ENCODE data around the gene CYP4F12. TPM values are rescaled to one million over a fixed set of nuclear protein-coding genes. Genes with fewer than 3 reads are reported as not detected.

The CYP4F12 gene
- total RNA-seq, 1 experiment from 2014 or later: not detected

- no peak overlapping the region for H3K4me3 ChIP-seq (ENCODE audit: low read length)
- H3K36me3 ChIP-seq (ENCODE audit: insufficient read depth, low read length): no peaks in the 10 kb centered on the region
- H3K9ac ChIP-seq (ENCODE audit: low read length): no peak overlapping the region
- no peaks in the 10 kb centered on the region for H3K9me2 ChIP-seq (replicated peaks; ENCODE audit: insufficient read depth, low read length)
- H3K4me1 ChIP-seq (ENCODE audit: low read length): no peaks in the 10 kb centered on the region
- H3K9me3 ChIP-seq (ENCODE audit: low read length): no peaks in the 10 kb centered on the region
- H3K4me2 ChIP-seq (ENCODE audit: low read depth, low read length, poor library complexity, severe bottlenecking): no peak overlapping the region
- no peaks in the 10 kb centered on the region for H4K20me1 ChIP-seq (ENCODE audit: insufficient read depth, low read depth, low read length)
- H3K27me3 ChIP-seq (ENCODE audit: low read length): no peaks in the 10 kb centered on the region
- no peaks in the 10 kb centered on the region for H3K79me2 ChIP-seq (ENCODE audit: low read length)
- no peak overlapping the region for H3K27ac ChIP-seq (ENCODE audit: low read length)
- DNase-seq: no peak
- H2AFZ ChIP-seq (ENCODE audit: low read length): no peak overlapping the region
Observed at GRCh38 chr19:15666186-15666585, 6.7 kb upstream of the CYP4F12 start.

- H3K4me1 ChIP-seq (ENCODE audit: low read length): no peaks in the 10 kb centered on the region
- H3K27me3 ChIP-seq (ENCODE audit: low read length): no peaks in the 10 kb centered on the region
- H3K27ac ChIP-seq (ENCODE audit: low read length): no peak overlapping the region
- H3K4me2 ChIP-seq (ENCODE audit: low read depth, low read length, poor library complexity, severe bottlenecking): no peak overlapping the region
- no peaks in the 10 kb centered on the region for H3K79me2 ChIP-seq (ENCODE audit: low read length)
- no peak overlapping the region for H2AFZ ChIP-seq (ENCODE audit: low read length)
- H3K9me3 ChIP-seq (ENCODE audit: low read length): no peaks in the 10 kb centered on the region
- H3K9ac ChIP-seq (ENCODE audit: low read length): no peak overlapping the region
- H3K9me2 ChIP-seq (replicated peaks; ENCODE audit: insufficient read depth, low read length): no peaks in the 10 kb centered on the region
- no peaks in the 10 kb centered on the region for H4K20me1 ChIP-seq (ENCODE audit: insufficient read depth, low read depth, low read length)
- no peaks in the 10 kb centered on the region for H3K36me3 ChIP-seq (ENCODE audit: insufficient read depth, low read length)
- no peak overlapping the region for H3K4me3 ChIP-seq (ENCODE audit: low read length)
- no peak for DNase-seq
Observed at GRCh38 chr19:15666883-15667282, 6.0 kb upstream of the CYP4F12 start.

GRCh38 chr19:15669440-15669839, 3.4 kb upstream of the CYP4F12 start:
- Histone ChIP-seq H3K4me2 (ENCODE audit: low read depth, low read length, poor library complexity, severe bottlenecking) (no peak overlapping the region), H3K9ac (ENCODE audit: low read length) (no peak overlapping the region), H3K4me3 (ENCODE audit: low read length) (no peak overlapping the region), H3K36me3 (ENCODE audit: insufficient read depth, low read length) (no peaks in the 10 kb centered on the region), H3K9me3 (ENCODE audit: low read length) (no peaks in the 10 kb centered on the region), H3K27ac (ENCODE audit: low read length) (no peak overlapping the region), H2AFZ (ENCODE audit: low read length) (no peak overlapping the region), H3K9me2 (replicated peaks; ENCODE audit: insufficient read depth, low read length) (no peaks in the 10 kb centered on the region), H4K20me1 (ENCODE audit: insufficient read depth, low read depth, low read length) (no peaks in the 10 kb centered on the region), H3K4me1 (ENCODE audit: low read length) (no peaks in the 10 kb centered on the region), H3K79me2 (ENCODE audit: low read length) (no peaks in the 10 kb centered on the region), H3K27me3 (ENCODE audit: low read length) (no peaks in the 10 kb centered on the region)
- DNase-seq: no peak

- H2AFZ ChIP-seq (ENCODE audit: low read length): no peak overlapping the region
Observed at GRCh38 chr19:15669891-15670290, 3.0 kb upstream of the CYP4F12 start.

GRCh38 chr19:15671237-15671821, 1.6 kb upstream of the CYP4F12 start:
- Histone ChIP-seq H3K27ac (ENCODE audit: low read length) (no peak overlapping the region), H3K4me3 (ENCODE audit: low read length) (no peak overlapping the region), H3K9me3 (ENCODE audit: low read length) (no peaks in the 10 kb centered on the region), H3K4me2 (ENCODE audit: low read depth, low read length, poor library complexity, severe bottlenecking) (no peak overlapping the region), H3K9me2 (replicated peaks; ENCODE audit: insufficient read depth, low read length) (no peaks in the 10 kb centered on the region), H3K27me3 (ENCODE audit: low read length) (no peaks in the 10 kb centered on the region), H3K4me1 (ENCODE audit: low read length) (no peaks in the 10 kb centered on the region), H3K79me2 (ENCODE audit: low read length) (no peaks in the 10 kb centered on the region), H2AFZ (ENCODE audit: low read length) (no peak overlapping the region), H3K36me3 (ENCODE audit: insufficient read depth, low read length) (no peaks in the 10 kb centered on the region), H4K20me1 (ENCODE audit: insufficient read depth, low read depth, low read length) (no peaks in the 10 kb centered on the region), H3K9ac (ENCODE audit: low read length) (no peak overlapping the region)
- no peak for DNase-seq

More at GRCh38 chr19:15669891-15670290, 3.0 kb upstream of the CYP4F12 start:
- no peak overlapping the region for H3K4me3 ChIP-seq (ENCODE audit: low read length)
- no peak overlapping the region for H3K9ac ChIP-seq (ENCODE audit: low read length)
- H3K4me2 ChIP-seq (ENCODE audit: low read depth, low read length, poor library complexity, severe bottlenecking): no peak overlapping the region
- no peaks in the 10 kb centered on the region for H3K9me2 ChIP-seq (replicated peaks; ENCODE audit: insufficient read depth, low read length)
- H3K27me3 ChIP-seq (ENCODE audit: low read length): no peaks in the 10 kb centered on the region
- no peaks in the 10 kb centered on the region for H3K9me3 ChIP-seq (ENCODE audit: low read length)
- no peaks in the 10 kb centered on the region for H3K79me2 ChIP-seq (ENCODE audit: low read length)
- no peaks in the 10 kb centered on the region for H4K20me1 ChIP-seq (ENCODE audit: insufficient read depth, low read depth, low read length)
- no peaks in the 10 kb centered on the region for H3K36me3 ChIP-seq (ENCODE audit: insufficient read depth, low read length)
- no peak overlapping the region for H3K27ac ChIP-seq (ENCODE audit: low read length)
- no peak for DNase-seq
- no peaks in the 10 kb centered on the region for H3K4me1 ChIP-seq (ENCODE audit: low read length)

- no peak for DNase-seq
- Histone ChIP-seq H3K36me3 (ENCODE audit: insufficient read depth, low read length) (no peaks in the 10 kb centered on the region), H3K9ac (ENCODE audit: low read length) (no peak overlapping the region), H3K79me2 (ENCODE audit: low read length) (no peaks in the 10 kb centered on the region), H3K4me3 (ENCODE audit: low read length) (no peak overlapping the region), H3K9me2 (replicated peaks; ENCODE audit: insufficient read depth, low read length) (no peaks in the 10 kb centered on the region), H3K27ac (ENCODE audit: low read length) (no peak overlapping the region), H3K4me1 (ENCODE audit: low read length) (no peaks in the 10 kb centered on the region), H4K20me1 (ENCODE audit: insufficient read depth, low read depth, low read length) (no peaks in the 10 kb centered on the region), H3K9me3 (ENCODE audit: low read length) (no peaks in the 10 kb centered on the region), H3K27me3 (ENCODE audit: low read length) (no peaks in the 10 kb centered on the region), H3K4me2 (ENCODE audit: low read depth, low read length, poor library complexity, severe bottlenecking) (no peak overlapping the region), H2AFZ (ENCODE audit: low read length) (no peak overlapping the region)
Observed at GRCh38 chr19:15671891-15672579, 852 bp upstream of the CYP4F12 start.

GRCh38 chr19:15673176-15673654, 328 bp downstream of the CYP4F12 start:
- no peak overlapping the region for H2AFZ ChIP-seq (ENCODE audit: low read length)
- no peak overlapping the region for H3K9ac ChIP-seq (ENCODE audit: low read length)

GRCh38 chr19:15675560-15675959, 2.7 kb downstream of the CYP4F12 start:
- no peaks in the 10 kb centered on the region for H4K20me1 ChIP-seq (ENCODE audit: insufficient read depth, low read depth, low read length)
- H3K27me3 ChIP-seq (ENCODE audit: low read length): no peaks in the 10 kb centered on the region
- H2AFZ ChIP-seq (ENCODE audit: low read length): no peak overlapping the region
- H3K4me2 ChIP-seq (ENCODE audit: low read depth, low read length, poor library complexity, severe bottlenecking): no peak overlapping the region
- H3K4me3 ChIP-seq (ENCODE audit: low read length): no peak overlapping the region
- no peaks in the 10 kb centered on the region for H3K79me2 ChIP-seq (ENCODE audit: low read length)
- no peak overlapping the region for H3K27ac ChIP-seq (ENCODE audit: low read length)
- no peaks in the 10 kb centered on the region for H3K9me3 ChIP-seq (ENCODE audit: low read length)
- no peaks in the 10 kb centered on the region for H3K36me3 ChIP-seq (ENCODE audit: insufficient read depth, low read length)
- H3K9ac ChIP-seq (ENCODE audit: low read length): no peak overlapping the region
- DNase-seq: no peak
- no peaks in the 10 kb centered on the region for H3K4me1 ChIP-seq (ENCODE audit: low read length)
- H3K9me2 ChIP-seq (replicated peaks; ENCODE audit: insufficient read depth, low read length): no peaks in the 10 kb centered on the region

More at GRCh38 chr19:15673176-15673654, 328 bp downstream of the CYP4F12 start:
- H3K36me3 ChIP-seq (ENCODE audit: insufficient read depth, low read length): no peaks in the 10 kb centered on the region
- H3K27ac ChIP-seq (ENCODE audit: low read length): no peak overlapping the region
- no peak for DNase-seq
- no peak overlapping the region for H3K4me3 ChIP-seq (ENCODE audit: low read length)
- no peak overlapping the region for H3K4me2 ChIP-seq (ENCODE audit: low read depth, low read length, poor library complexity, severe bottlenecking)
- no peaks in the 10 kb centered on the region for H3K27me3 ChIP-seq (ENCODE audit: low read length)
- no peaks in the 10 kb centered on the region for H3K9me2 ChIP-seq (replicated peaks; ENCODE audit: insufficient read depth, low read length)
- no peaks in the 10 kb centered on the region for H3K79me2 ChIP-seq (ENCODE audit: low read length)
- H3K9me3 ChIP-seq (ENCODE audit: low read length): no peaks in the 10 kb centered on the region
- no peaks in the 10 kb centered on the region for H4K20me1 ChIP-seq (ENCODE audit: insufficient read depth, low read depth, low read length)
- H3K4me1 ChIP-seq (ENCODE audit: low read length): no peaks in the 10 kb centered on the region

Data from Karpas-422 (cell line).